ENCODE measurements around the gene COX6A1.
"Not testable (repeated sequence)": the region's sequence is repeated elsewhere in the genome, so short reads cannot be mapped to it uniquely, and the experiment has no call there.

The COX6A1 gene

GRCh38 chr12:120474616-120474960 lies 36.7 kb downstream of the COX6A1 start:
- no peaks in the 10 kb centered on the region for H3K27me3 Mint-ChIP-seq
- peaks cover 8% of the 10 kb centered on the region for H3K36me3 Mint-ChIP-seq (ENCODE audit: insufficient read depth)
- H3K4me1 Mint-ChIP-seq: peaks cover 37% of the 10 kb centered on the region
- peak overlapping the region; percentile 7 for H3K27ac Mint-ChIP-seq (ENCODE audit: low read depth)
- H3K9me3 Mint-ChIP-seq: no peaks in the 10 kb centered on the region
- no peak overlapping the region for H3K4me3 Mint-ChIP-seq
- DNase-seq (ENCODE audit: low spot score in 2 of 2) (no peak), ATAC-seq (replicated peaks; ENCODE audit: extremely low read depth, poor library complexity, severe bottlenecking) (no peak)

- peaks cover 4% of the 10 kb centered on the region for H3K36me3 Mint-ChIP-seq (ENCODE audit: insufficient read depth)
- DNase-seq (ENCODE audit: low spot score in 2 of 2): no peak
- no peak overlapping the region for H3K27ac Mint-ChIP-seq (ENCODE audit: low read depth)
- H3K4me1 Mint-ChIP-seq: peaks cover 47% of the 10 kb centered on the region
- ATAC-seq (replicated peaks; ENCODE audit: extremely low read depth, poor library complexity, severe bottlenecking): no peak
- H3K9me3 Mint-ChIP-seq: no peaks in the 10 kb centered on the region
- H3K27me3 Mint-ChIP-seq: no peaks in the 10 kb centered on the region
- no peak overlapping the region for H3K4me3 Mint-ChIP-seq
Observed at GRCh38 chr12:120475643-120476042, 37.7 kb downstream of the COX6A1 start.

- Mint-ChIP-seq H3K27ac (ENCODE audit: low read depth) (peak overlapping the region; percentile 99), H3K27me3 (no peaks in the 10 kb centered on the region), H3K4me1 (peaks cover 49% of the 10 kb centered on the region), H3K36me3 (ENCODE audit: insufficient read depth) (peaks cover 1% of the 10 kb centered on the region), H3K9me3 (no peaks in the 10 kb centered on the region), H3K4me3 (peak overlapping the region; percentile 42)
- DNase-seq (ENCODE audit: low spot score in 2 of 2) (no peak), ATAC-seq (replicated peaks; ENCODE audit: extremely low read depth, poor library complexity, severe bottlenecking) (no peak)
Observed at GRCh38 chr12:120479458-120479857, 41.5 kb downstream of the COX6A1 start.

GRCh38 chr12:120480211-120480610 lies 42.3 kb downstream of the COX6A1 start:
- peak overlapping the region; percentile 42 for H3K4me3 Mint-ChIP-seq
- peaks cover 43% of the 10 kb centered on the region for H3K4me1 Mint-ChIP-seq
- H3K27me3 Mint-ChIP-seq: no peaks in the 10 kb centered on the region
- no peaks in the 10 kb centered on the region for H3K9me3 Mint-ChIP-seq
- peak overlapping the region; percentile 99 for H3K27ac Mint-ChIP-seq (ENCODE audit: low read depth)
- DNase-seq (ENCODE audit: low spot score in 2 of 2) (no peak), ATAC-seq (replicated peaks; ENCODE audit: extremely low read depth, poor library complexity, severe bottlenecking) (peak; percentile 29)
- peaks cover 1% of the 10 kb centered on the region for H3K36me3 Mint-ChIP-seq (ENCODE audit: insufficient read depth)

- H3K27me3 Mint-ChIP-seq: no peaks in the 10 kb centered on the region
- peaks cover 1% of the 10 kb centered on the region for H3K36me3 Mint-ChIP-seq (ENCODE audit: insufficient read depth)
- ATAC-seq (replicated peaks; ENCODE audit: extremely low read depth, poor library complexity, severe bottlenecking) (peak; percentile 99), DNase-seq (ENCODE audit: low spot score in 2 of 2) (peak in 1 of 2 donors; percentile 31)
- no peaks in the 10 kb centered on the region for H3K9me3 Mint-ChIP-seq
- H3K4me3 Mint-ChIP-seq: peak overlapping the region; percentile 61
- H3K4me1 Mint-ChIP-seq: peaks cover 42% of the 10 kb centered on the region
- peak overlapping the region; percentile 99 for H3K27ac Mint-ChIP-seq (ENCODE audit: low read depth)
Observed at GRCh38 chr12:120481022-120481767, 43.3 kb downstream of the COX6A1 start.

GRCh38 chr12:120483621-120484020 lies 45.7 kb downstream of the COX6A1 start:
- no peak overlapping the region for H3K27ac Mint-ChIP-seq (ENCODE audit: low read depth)

GRCh38 chr12:120485961-120486881 lies 48.3 kb downstream of the COX6A1 start:
- Mint-ChIP-seq H3K36me3 (ENCODE audit: insufficient read depth) (no peaks in the 10 kb centered on the region), H3K4me1 (peaks cover 24% of the 10 kb centered on the region), H3K27me3 (no peaks in the 10 kb centered on the region), H3K27ac (ENCODE audit: low read depth) (no peak overlapping the region), H3K9me3 (no peaks in the 10 kb centered on the region), H3K4me3 (no peak overlapping the region)
- DNase-seq (ENCODE audit: low spot score in 2 of 2) (no peak), ATAC-seq (replicated peaks; ENCODE audit: extremely low read depth, poor library complexity, severe bottlenecking) (no peak)

More at GRCh38 chr12:120483621-120484020, 45.7 kb downstream of the COX6A1 start:
- Mint-ChIP-seq H3K36me3 (ENCODE audit: insufficient read depth) (peaks cover 1% of the 10 kb centered on the region), H3K27me3 (no peaks in the 10 kb centered on the region), H3K4me3 (no peak overlapping the region), H3K9me3 (no peaks in the 10 kb centered on the region), H3K4me1 (peaks cover 44% of the 10 kb centered on the region)
- DNase-seq (ENCODE audit: low spot score in 2 of 2) (no peak), ATAC-seq (replicated peaks; ENCODE audit: extremely low read depth, poor library complexity, severe bottlenecking) (no peak)

- not testable (repeated sequence) for ATAC-seq (replicated peaks; ENCODE audit: extremely low read depth, poor library complexity, severe bottlenecking); H3K9me3 Mint-ChIP-seq; H3K4me3 Mint-ChIP-seq; H3K27me3 Mint-ChIP-seq; DNase-seq (ENCODE audit: low spot score in 2 of 2); H3K27ac Mint-ChIP-seq (ENCODE audit: low read depth); H3K36me3 Mint-ChIP-seq (ENCODE audit: insufficient read depth)
- H3K4me1 Mint-ChIP-seq: peaks cover 14% of the 10 kb centered on the region
Observed at GRCh38 chr12:120487552-120487951, 49.6 kb downstream of the COX6A1 start.

GRCh38 chr12:120488057-120488640 lies 50.2 kb downstream of the COX6A1 start:
- ATAC-seq (replicated peaks; ENCODE audit: extremely low read depth, poor library complexity, severe bottlenecking) (no peak), DNase-seq (ENCODE audit: low spot score in 2 of 2) (no peak)
- H3K36me3 Mint-ChIP-seq (ENCODE audit: insufficient read depth): no peaks in the 10 kb centered on the region
- H3K27ac Mint-ChIP-seq (ENCODE audit: low read depth): no peak overlapping the region
- no peaks in the 10 kb centered on the region for H3K9me3 Mint-ChIP-seq
- H3K27me3 Mint-ChIP-seq: no peaks in the 10 kb centered on the region
- peaks cover 14% of the 10 kb centered on the region for H3K4me1 Mint-ChIP-seq
- H3K4me3 Mint-ChIP-seq: no peak overlapping the region

GRCh38 chr12:120489018-120489417 lies 51.1 kb downstream of the COX6A1 start:
- ATAC-seq (replicated peaks; ENCODE audit: extremely low read depth, poor library complexity, severe bottlenecking) (no peak), DNase-seq (ENCODE audit: low spot score in 2 of 2) (no peak)
- no peaks in the 10 kb centered on the region for H3K9me3 Mint-ChIP-seq
- H3K36me3 Mint-ChIP-seq (ENCODE audit: insufficient read depth): no peaks in the 10 kb centered on the region
- H3K27me3 Mint-ChIP-seq: no peaks in the 10 kb centered on the region
- H3K27ac Mint-ChIP-seq (ENCODE audit: low read depth): no peak overlapping the region
- peaks cover 6% of the 10 kb centered on the region for H3K4me1 Mint-ChIP-seq
- no peak overlapping the region for H3K4me3 Mint-ChIP-seq

GRCh38 chr12:120490325-120490724 lies 52.4 kb downstream of the COX6A1 start:
- Mint-ChIP-seq H3K27me3 (no peaks in the 10 kb centered on the region), H3K27ac (ENCODE audit: low read depth) (no peak overlapping the region), H3K4me3 (no peak overlapping the region), H3K4me1 (peaks cover 11% of the 10 kb centered on the region), H3K9me3 (no peaks in the 10 kb centered on the region), H3K36me3 (ENCODE audit: insufficient read depth) (no peaks in the 10 kb centered on the region)
- no peak for ATAC-seq (replicated peaks; ENCODE audit: extremely low read depth, poor library complexity, severe bottlenecking)
- no peak for DNase-seq (ENCODE audit: low spot score in 2 of 2)
